ENCODE data around the gene SPIRE2.
A peak's percentile ranks its signal among the peaks of the same experiment; 100 is the strongest.

SPIRE2 gene

GRCh38 chr16:89853306-89853993, 25.2 kb downstream of the SPIRE2 start:
- H3K27me3 ChIP-seq (ENCODE audit: control insufficient read depth in 1 of 2, insufficient read depth in 2 of 2, low read length in 2 of 2): no peaks in the 10 kb centered on the region
- H3K9ac ChIP-seq (ENCODE audit: low read depth in 1 of 2, low read length in 2 of 2): peak overlapping the region; percentile 25 to 41
- H3K4me1 ChIP-seq (ENCODE audit: control insufficient read depth in 1 of 2, insufficient read depth in 2 of 2, low read length in 2 of 2): peaks cover 12 to 16% of the 10 kb centered on the region in 2 donors
- H3K4me3 ChIP-seq (ENCODE audit: low read depth in 1 of 2, low read length in 2 of 2): peak overlapping the region in 1 of 2 donors; percentile 6
- H3K27ac ChIP-seq (ENCODE audit: low read depth, low read length): no peak overlapping the region
- peaks cover 6 to 21% of the 10 kb centered on the region in 2 donors for H3K36me3 ChIP-seq (ENCODE audit: control insufficient read depth in 1 of 2, insufficient read depth in 2 of 2, low read length in 2 of 2)
- H3K9me3 ChIP-seq (ENCODE audit: control insufficient read depth in 1 of 2, low read length in 2 of 2): no peaks in the 10 kb centered on the region

- H3K36me3 ChIP-seq (ENCODE audit: control insufficient read depth in 1 of 2, insufficient read depth in 2 of 2, low read length in 2 of 2): peaks cover 6 to 19% of the 10 kb centered on the region in 2 donors
- H3K27me3 ChIP-seq (ENCODE audit: control insufficient read depth in 1 of 2, insufficient read depth in 2 of 2, low read length in 2 of 2): no peaks in the 10 kb centered on the region
- H3K27ac ChIP-seq (ENCODE audit: low read depth, low read length): no peak overlapping the region
- peaks cover 12 to 16% of the 10 kb centered on the region in 2 donors for H3K4me1 ChIP-seq (ENCODE audit: control insufficient read depth in 1 of 2, insufficient read depth in 2 of 2, low read length in 2 of 2)
- H3K9me3 ChIP-seq (ENCODE audit: control insufficient read depth in 1 of 2, low read length in 2 of 2): no peaks in the 10 kb centered on the region
- no peak overlapping the region for H3K4me3 ChIP-seq (ENCODE audit: low read depth in 1 of 2, low read length in 2 of 2)
- no peak overlapping the region for H3K9ac ChIP-seq (ENCODE audit: low read depth in 1 of 2, low read length in 2 of 2)
Observed at GRCh38 chr16:89855301-89855945, 27.1 kb downstream of the SPIRE2 start.

GRCh38 chr16:89855986-89856385, 27.7 kb downstream of the SPIRE2 start:
- Histone ChIP-seq H3K27me3 (ENCODE audit: control insufficient read depth in 1 of 2, insufficient read depth in 2 of 2, low read length in 2 of 2) (no peaks in the 10 kb centered on the region), H3K9ac (ENCODE audit: low read depth in 1 of 2, low read length in 2 of 2) (no peak overlapping the region), H3K36me3 (ENCODE audit: control insufficient read depth in 1 of 2, insufficient read depth in 2 of 2, low read length in 2 of 2) (peaks cover 6 to 20% of the 10 kb centered on the region in 2 donors), H3K9me3 (ENCODE audit: control insufficient read depth in 1 of 2, low read length in 2 of 2) (no peaks in the 10 kb centered on the region), H3K27ac (ENCODE audit: low read depth, low read length) (no peak overlapping the region), H3K4me3 (ENCODE audit: low read depth in 1 of 2, low read length in 2 of 2) (no peak overlapping the region), H3K4me1 (ENCODE audit: control insufficient read depth in 1 of 2, insufficient read depth in 2 of 2, low read length in 2 of 2) (peaks cover 12 to 16% of the 10 kb centered on the region in 2 donors)

DNA sequence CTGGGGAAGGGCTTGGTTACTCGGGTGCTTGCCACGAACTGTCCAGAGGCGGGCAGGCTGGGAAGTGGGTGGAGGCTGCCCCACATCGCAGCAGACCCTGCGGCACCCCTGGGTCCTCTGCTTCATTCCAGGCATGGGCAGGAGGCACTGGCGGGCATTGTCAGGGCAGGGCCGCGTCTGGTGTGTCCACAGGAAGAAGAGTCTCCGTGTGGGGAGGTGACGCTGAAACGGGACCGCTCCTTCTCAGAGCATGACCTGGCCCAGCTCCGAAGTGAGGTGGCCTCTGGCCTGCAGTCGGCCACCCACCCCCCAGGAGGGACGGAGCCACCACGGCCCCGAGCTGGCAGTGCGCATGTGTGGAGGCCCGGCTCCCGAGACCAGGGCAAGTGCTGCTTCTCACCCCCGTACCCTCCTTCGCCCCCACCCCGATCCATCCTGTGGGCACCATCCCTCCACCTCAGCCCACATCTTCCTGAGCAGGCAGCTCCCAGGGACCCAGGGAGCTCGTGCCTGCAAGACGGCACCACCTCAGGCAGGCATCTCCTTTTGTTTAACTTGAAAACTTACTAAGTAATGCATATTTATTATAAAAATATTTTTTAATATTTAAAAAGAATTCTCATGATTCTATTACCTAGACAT, 30.8 kb downstream of the SPIRE2 start:
- Histone ChIP-seq H3K27me3 (ENCODE audit: control insufficient read depth in 1 of 2, insufficient read depth in 2 of 2, low read length in 2 of 2) (no peaks in the 10 kb centered on the region), H3K36me3 (ENCODE audit: control insufficient read depth in 1 of 2, insufficient read depth in 2 of 2, low read length in 2 of 2) (peaks cover 2 to 43% of the 10 kb centered on the region in 2 donors), H3K4me3 (ENCODE audit: low read depth in 1 of 2, low read length in 2 of 2) (no peak overlapping the region), H3K9me3 (ENCODE audit: control insufficient read depth in 1 of 2, low read length in 2 of 2) (no peaks in the 10 kb centered on the region), H3K27ac (ENCODE audit: low read depth, low read length) (no peak overlapping the region), H3K9ac (ENCODE audit: low read depth in 1 of 2, low read length in 2 of 2) (no peak overlapping the region), H3K4me1 (ENCODE audit: control insufficient read depth in 1 of 2, insufficient read depth in 2 of 2, low read length in 2 of 2) (peaks cover 9 to 11% of the 10 kb centered on the region in 2 donors)

- no peak overlapping the region for H3K9ac ChIP-seq (ENCODE audit: low read depth in 1 of 2, low read length in 2 of 2)
- H3K4me3 ChIP-seq (ENCODE audit: low read depth in 1 of 2, low read length in 2 of 2): no peak overlapping the region
- peaks cover 0 to 48% of the 10 kb centered on the region in 2 donors for H3K36me3 ChIP-seq (ENCODE audit: control insufficient read depth in 1 of 2, insufficient read depth in 2 of 2, low read length in 2 of 2)
- no peaks in the 10 kb centered on the region for H3K27me3 ChIP-seq (ENCODE audit: control insufficient read depth in 1 of 2, insufficient read depth in 2 of 2, low read length in 2 of 2)
- no peak overlapping the region for H3K27ac ChIP-seq (ENCODE audit: low read depth, low read length)
- no peaks in the 10 kb centered on the region for H3K9me3 ChIP-seq (ENCODE audit: control insufficient read depth in 1 of 2, low read length in 2 of 2)
- peaks cover 9 to 13% of the 10 kb centered on the region in 2 donors for H3K4me1 ChIP-seq (ENCODE audit: control insufficient read depth in 1 of 2, insufficient read depth in 2 of 2, low read length in 2 of 2)
Observed at GRCh38 chr16:89859615-89860007, 31.3 kb downstream of the SPIRE2 start.

DNA sequence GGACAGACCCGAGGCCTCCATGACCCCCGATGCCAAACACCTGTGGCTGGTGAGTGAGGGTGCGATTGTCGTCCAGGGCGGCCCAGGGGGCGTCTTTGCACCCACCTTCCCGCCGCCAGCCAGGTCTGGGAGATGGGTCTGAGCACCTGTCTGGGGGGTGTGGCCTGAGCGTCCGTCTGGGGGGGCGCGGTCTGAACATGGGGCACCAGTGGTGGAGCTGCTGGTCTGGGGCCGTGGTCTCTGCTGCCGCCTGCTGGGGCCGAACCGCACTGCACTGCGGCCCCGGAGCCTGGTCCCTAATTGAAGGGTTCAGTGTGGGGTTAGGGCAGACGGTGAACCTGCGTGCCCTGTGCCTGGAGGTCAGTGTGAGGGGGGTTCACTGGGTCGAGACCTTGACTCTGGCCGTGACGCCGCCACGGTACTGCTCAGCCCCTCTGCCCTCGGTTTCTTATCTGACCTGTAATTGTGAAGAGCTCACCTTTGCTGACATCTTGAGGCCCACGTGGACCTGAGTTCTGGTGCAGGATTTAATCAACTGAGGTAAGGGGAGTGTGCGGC, 32.6 kb downstream of the SPIRE2 start:
- Histone ChIP-seq H3K4me3 (ENCODE audit: low read depth in 1 of 2, low read length in 2 of 2) (no peak overlapping the region), H3K27ac (ENCODE audit: low read depth, low read length) (no peak overlapping the region), H3K4me1 (ENCODE audit: control insufficient read depth in 1 of 2, insufficient read depth in 2 of 2, low read length in 2 of 2) (peaks cover 9 to 16% of the 10 kb centered on the region in 2 donors), H3K9me3 (ENCODE audit: control insufficient read depth in 1 of 2, low read length in 2 of 2) (no peaks in the 10 kb centered on the region), H3K36me3 (ENCODE audit: control insufficient read depth in 1 of 2, insufficient read depth in 2 of 2, low read length in 2 of 2) (peaks cover 0 to 40% of the 10 kb centered on the region in 2 donors), H3K27me3 (ENCODE audit: control insufficient read depth in 1 of 2, insufficient read depth in 2 of 2, low read length in 2 of 2) (no peaks in the 10 kb centered on the region), H3K9ac (ENCODE audit: low read depth in 1 of 2, low read length in 2 of 2) (no peak overlapping the region)

- Histone ChIP-seq H3K27ac (ENCODE audit: low read depth, low read length) (no peak overlapping the region), H3K9ac (ENCODE audit: low read depth in 1 of 2, low read length in 2 of 2) (no peak overlapping the region), H3K36me3 (ENCODE audit: control insufficient read depth in 1 of 2, insufficient read depth in 2 of 2, low read length in 2 of 2) (peaks cover 0 to 37% of the 10 kb centered on the region in 2 donors), H3K9me3 (ENCODE audit: control insufficient read depth in 1 of 2, low read length in 2 of 2) (no peaks in the 10 kb centered on the region), H3K27me3 (ENCODE audit: control insufficient read depth in 1 of 2, insufficient read depth in 2 of 2, low read length in 2 of 2) (no peaks in the 10 kb centered on the region), H3K4me3 (ENCODE audit: low read depth in 1 of 2, low read length in 2 of 2) (no peak overlapping the region), H3K4me1 (ENCODE audit: control insufficient read depth in 1 of 2, insufficient read depth in 2 of 2, low read length in 2 of 2) (peaks cover 9 to 16% of the 10 kb centered on the region in 2 donors)
Observed at GRCh38 chr16:89861648-89862047, 33.4 kb downstream of the SPIRE2 start.

DNA sequence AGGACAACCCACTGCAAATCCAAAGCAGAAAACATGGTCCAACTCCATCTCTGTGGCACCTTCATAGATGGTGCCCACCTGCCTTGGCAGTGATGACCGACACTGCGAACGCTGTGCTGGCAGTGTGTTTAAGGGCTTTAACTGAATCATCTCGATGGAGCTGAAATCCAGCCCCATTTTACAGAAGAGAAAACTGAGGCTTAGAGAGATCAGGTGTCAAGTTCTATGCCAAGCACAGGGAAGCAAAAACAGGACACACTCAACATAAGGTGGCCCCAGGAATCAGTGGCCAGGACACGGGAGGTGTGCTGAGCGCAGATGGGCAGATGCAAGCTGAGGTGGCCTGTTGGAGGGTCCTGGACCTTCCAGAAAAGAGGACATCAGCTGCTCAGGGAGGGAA, 34.5 kb downstream of the SPIRE2 start:
- no peaks in the 10 kb centered on the region for H3K27me3 ChIP-seq (ENCODE audit: control insufficient read depth in 1 of 2, insufficient read depth in 2 of 2, low read length in 2 of 2)
- H3K4me1 ChIP-seq (ENCODE audit: control insufficient read depth in 1 of 2, insufficient read depth in 2 of 2, low read length in 2 of 2): peaks cover 9 to 16% of the 10 kb centered on the region in 2 donors
- H3K4me3 ChIP-seq (ENCODE audit: low read depth in 1 of 2, low read length in 2 of 2): no peak overlapping the region
- H3K27ac ChIP-seq (ENCODE audit: low read depth, low read length): no peak overlapping the region
- H3K36me3 ChIP-seq (ENCODE audit: control insufficient read depth in 1 of 2, insufficient read depth in 2 of 2, low read length in 2 of 2): peaks cover 0 to 34% of the 10 kb centered on the region in 2 donors
- H3K9ac ChIP-seq (ENCODE audit: low read depth in 1 of 2, low read length in 2 of 2): no peak overlapping the region
- H3K9me3 ChIP-seq (ENCODE audit: control insufficient read depth in 1 of 2, low read length in 2 of 2): peaks cover 0 to 3% of the 10 kb centered on the region in 2 donors

DNA sequence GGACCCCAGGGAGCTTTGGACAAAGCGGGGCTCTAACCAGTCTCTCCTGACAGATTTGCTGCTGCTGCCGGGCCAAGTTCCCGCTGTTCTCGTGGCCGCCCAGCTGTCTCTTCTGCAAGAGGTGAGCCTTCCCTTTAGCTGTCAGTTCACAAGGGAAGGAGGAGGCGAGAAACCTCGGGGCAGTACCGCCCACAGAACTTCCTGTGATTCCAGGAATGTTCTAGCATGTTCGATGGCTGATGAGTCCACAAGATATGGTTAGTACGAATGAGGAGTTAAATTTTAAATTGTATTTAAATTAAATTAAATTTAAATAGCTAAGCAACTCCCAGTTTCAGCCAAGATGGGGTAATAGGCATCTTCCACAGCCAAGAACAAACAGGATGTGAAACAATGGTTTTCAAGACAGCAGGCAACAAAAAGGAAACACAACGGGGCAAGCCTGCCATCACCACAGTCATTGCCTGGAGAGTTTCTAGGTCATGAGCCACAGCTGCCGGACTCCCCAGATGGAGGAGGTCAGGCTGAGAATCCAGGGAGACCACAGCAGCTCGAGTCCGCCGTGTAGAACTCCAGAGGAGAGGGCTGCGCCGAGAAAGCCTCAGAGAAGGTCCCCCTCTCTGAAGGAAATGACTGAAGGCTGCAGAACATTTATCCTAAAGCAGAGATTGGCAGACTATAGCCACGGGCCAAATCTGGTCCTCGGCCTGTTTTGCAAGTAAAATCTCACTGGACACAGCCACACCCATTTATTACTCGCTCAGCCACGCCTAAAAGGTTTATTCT, 35.7 kb downstream of the SPIRE2 start:
- peaks cover 0 to 7% of the 10 kb centered on the region in 2 donors for H3K9me3 ChIP-seq (ENCODE audit: control insufficient read depth in 1 of 2, low read length in 2 of 2)
- H3K9ac ChIP-seq (ENCODE audit: low read depth in 1 of 2, low read length in 2 of 2): peak overlapping the region in 1 of 2 donors; percentile 5
- peaks cover 0 to 37% of the 10 kb centered on the region in 2 donors for H3K36me3 ChIP-seq (ENCODE audit: control insufficient read depth in 1 of 2, insufficient read depth in 2 of 2, low read length in 2 of 2)
- H3K4me1 ChIP-seq (ENCODE audit: control insufficient read depth in 1 of 2, insufficient read depth in 2 of 2, low read length in 2 of 2): peaks cover 9 to 16% of the 10 kb centered on the region in 2 donors
- H3K27ac ChIP-seq (ENCODE audit: low read depth, low read length): no peak overlapping the region
- peak overlapping the region; percentile 18 to 32 for H3K4me3 ChIP-seq (ENCODE audit: low read depth in 1 of 2, low read length in 2 of 2)
- no peaks in the 10 kb centered on the region for H3K27me3 ChIP-seq (ENCODE audit: control insufficient read depth in 1 of 2, insufficient read depth in 2 of 2, low read length in 2 of 2)

All from duodenal mucosa (tissue), 2 donors.